Fibroblast of villous mesenchyme (primary cell): ENCODE data around the gene ADGRB3. TPM values are rescaled to one million over a fixed set of nuclear protein-coding genes. Genes with fewer than 3 reads are reported as not detected.

Experiments used
- DNase-seq: peaks from one replicate; pipeline ENCODE4 v3.0.0-alpha.2; 2010; ENCODE audit warnings: low read depth
- H3K4me3 ChIP-seq: 2 replicates; pipeline ENCODE4 v1.5.1; 2011; ENCODE audit warnings: low read depth, mild to moderate bottlenecking, low read length
- CTCF ChIP-seq: IDR thresholded peaks from 2 replicates; pipeline ENCODE4 v1.5.1; 2012; ENCODE audit warnings: low read depth, mild to moderate bottlenecking, low read length; ENCODE audit not compliant: insufficient read depth
- total RNA-seq: library from RNA; depleted of rRNA; stranded (reverse); fragments of >200 nt; gene quantifications from 2 replicates; pipeline ENCODE4 v1.2.3, GENCODE V29; 2012

Gene ADGRB3
- total RNA-seq, 1 donor: under 0.01 TPM

DNA sequence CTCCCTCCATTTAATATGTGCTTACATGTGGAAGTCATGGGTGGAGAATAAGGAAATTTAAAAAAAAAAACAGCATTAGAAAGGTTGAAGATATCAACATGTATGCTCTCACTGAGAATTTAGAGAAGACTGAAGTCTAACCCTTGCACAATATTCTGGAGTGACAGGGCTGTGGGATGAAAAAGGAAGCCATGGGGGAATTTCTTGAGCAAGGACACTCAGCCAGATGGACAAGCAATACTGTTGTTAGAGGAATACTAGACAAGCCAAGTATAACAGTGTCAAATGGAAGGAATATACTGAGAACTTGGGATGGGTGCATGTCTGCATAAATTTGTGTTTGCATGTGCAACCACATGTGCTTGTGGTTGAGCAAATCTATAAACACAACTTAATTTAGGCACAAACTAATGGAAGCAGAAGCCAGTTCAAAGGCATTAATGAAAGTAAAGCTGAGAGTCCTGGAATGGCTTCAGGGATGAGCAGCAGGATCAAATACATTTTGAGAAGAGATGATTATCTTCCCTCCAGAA lies 119.7 kb downstream of the ADGRB3 start:
- DNase-seq: no peak
- TF ChIP-seq CTCF: no peak
- no peak overlapping the region for H3K4me3 ChIP-seq

DNA sequence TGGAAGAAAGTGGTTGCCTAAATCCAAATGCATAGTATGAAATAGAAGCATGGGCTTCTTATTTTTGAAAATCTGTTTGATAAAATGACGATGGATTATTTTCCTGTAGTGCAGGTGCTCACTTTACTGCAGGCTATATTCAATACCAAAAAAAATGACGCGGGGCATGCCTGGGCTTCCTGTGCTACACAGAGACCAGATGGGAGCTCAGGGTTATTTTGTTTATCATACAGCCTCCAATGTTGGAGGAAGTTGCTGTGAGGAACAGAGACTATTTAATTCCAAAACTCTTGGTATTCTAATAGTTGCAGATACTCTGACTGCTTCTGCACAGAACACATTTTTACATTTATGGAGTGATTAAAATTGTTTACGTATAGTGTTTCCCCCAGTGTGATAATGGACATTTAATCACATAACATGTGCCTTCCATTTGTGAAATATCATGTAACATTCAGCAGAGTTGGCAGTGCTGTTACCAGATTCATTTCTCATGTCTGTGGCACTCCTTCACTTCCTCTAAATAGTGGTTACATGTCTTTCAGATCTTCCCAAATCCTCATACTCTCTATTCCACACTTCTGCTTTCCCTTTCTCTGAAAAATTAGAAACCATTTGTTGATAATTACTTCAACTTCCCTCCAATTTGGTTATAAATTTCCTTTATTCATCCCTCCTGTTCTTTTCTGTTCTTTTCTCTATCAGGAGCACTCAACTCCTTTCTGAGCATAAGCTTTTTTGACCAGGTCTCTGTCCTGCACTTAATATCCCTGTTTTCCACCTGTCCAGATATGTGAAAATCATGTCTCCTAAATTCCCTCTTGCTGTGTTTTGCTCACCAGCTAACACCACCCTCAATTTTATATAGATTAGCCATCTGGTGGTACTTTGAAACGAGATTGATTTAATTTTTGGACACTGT lies 121.6 kb downstream of the ADGRB3 start:
- H3K4me3 ChIP-seq: no peak overlapping the region
- DNase-seq: no peak
- TF ChIP-seq CTCF: no peak

- TF ChIP-seq CTCF: no peak
- no peak overlapping the region for H3K4me3 ChIP-seq
- no peak for DNase-seq
Measured at GRCh38 chr6:68757821-68758220, 122.7 kb downstream of the ADGRB3 start.

- no peak overlapping the region for H3K4me3 ChIP-seq
- DNase-seq: no peak
- TF ChIP-seq CTCF: no peak
Measured at GRCh38 chr6:68758559-68758958, 123.5 kb downstream of the ADGRB3 start.

- no peak for DNase-seq
- TF ChIP-seq CTCF: no peak
- no peak overlapping the region for H3K4me3 ChIP-seq
Measured at GRCh38 chr6:68760485-68760884, 125.4 kb downstream of the ADGRB3 start.

DNA sequence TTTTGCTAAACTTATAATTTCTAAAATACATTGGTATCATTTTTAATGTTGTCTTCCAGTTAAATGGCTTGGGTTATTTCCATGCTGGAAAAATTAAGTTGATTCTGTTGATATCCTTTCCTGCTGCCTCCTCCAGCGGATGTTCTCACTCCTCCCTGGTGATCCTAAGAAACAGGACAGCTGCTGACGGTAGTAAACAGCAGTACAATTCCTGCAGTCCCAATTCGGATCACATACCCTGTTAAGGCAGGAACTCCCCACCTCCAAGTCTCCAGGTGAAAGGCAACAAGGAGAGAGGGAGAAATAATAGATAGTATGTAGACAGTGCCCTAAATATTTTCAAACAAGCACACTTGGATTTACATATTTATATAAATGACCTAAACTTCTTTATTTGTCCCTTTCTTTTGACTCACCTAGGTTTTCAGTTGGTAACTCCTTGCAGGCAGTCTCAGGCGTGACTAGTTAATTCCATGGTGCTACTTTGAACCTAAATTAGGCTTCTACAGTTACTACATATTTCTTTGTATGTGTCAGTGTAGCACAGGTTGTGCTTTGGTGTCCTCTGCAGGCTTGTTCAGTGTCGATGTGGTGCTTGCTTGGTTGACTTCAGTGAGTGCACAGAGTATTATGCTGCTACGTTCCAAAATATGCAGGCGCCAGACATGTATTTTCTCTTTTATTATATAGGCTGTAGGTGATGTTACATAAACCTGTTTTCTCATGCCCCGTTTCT lies 126.0 kb downstream of the ADGRB3 start:
- TF ChIP-seq CTCF: no peak
- H3K4me3 ChIP-seq: no peak overlapping the region
- DNase-seq: no peak
